Islet precursor cell (in vitro differentiated cells): ENCODE measurements around the gene RHOT1.

ENCODE experiments used
- DNase-seq: peaks from one replicate; pipeline ENCODE4 v3.0.0-alpha.2; 2018

RHOT1 gene

DNA sequence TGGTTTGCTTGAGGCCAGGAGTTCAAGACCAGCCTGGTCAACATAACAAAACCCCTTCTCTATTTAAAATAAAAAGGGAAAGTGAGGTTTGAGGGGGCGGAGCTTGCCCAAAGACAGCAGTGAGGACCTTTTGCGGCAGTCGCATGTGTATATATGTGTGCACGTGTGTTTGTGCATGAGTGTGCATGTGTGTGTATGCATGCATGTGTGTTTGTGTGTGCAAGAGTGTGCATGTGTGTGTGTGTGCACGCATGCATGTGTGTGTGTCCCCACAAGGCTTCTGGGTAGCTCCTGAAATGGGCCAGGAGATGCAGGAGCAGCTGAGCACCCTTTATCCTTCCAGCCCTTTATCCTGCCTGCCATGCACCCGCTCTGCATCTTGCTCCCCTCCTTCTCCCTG, 132.3 kb downstream of the RHOT1 start:
- no peak for DNase-seq
